Lower leg skin (tissue), 4 donors: ENCODE measurements around the gene PSMD2. TPM values are rescaled to one million over a fixed set of nuclear protein-coding genes. Genes with fewer than 3 reads are reported as not detected.

Source experiments
- DNase-seq, 2 donors: peaks; one replicate each; pipeline ENCODE4 v3.0.0-alpha.2; 2019; ENCODE audit warnings: low spot score in 2 of 2
- H3K4me3 ChIP-seq: fragments of 200-600 bp; sonication (generic); 2 replicates; pipeline ENCODE4 v1.5.1; 2017; ENCODE audit warnings: mild to moderate bottlenecking, low read depth; ENCODE audit not compliant: poor library complexity, severe bottlenecking
- POLR2A ChIP-seq, 2 donors: fragments of 450-650 bp; IDR thresholded peaks; one replicate each; pipeline ENCODE4 v1.6.1; 2016 to 2017; ENCODE audit warnings: antibody characterized with exemption in 2 of 2, mild to moderate bottlenecking in 1 of 2, moderate library complexity in 1 of 2
- WGBS, 2 donors: methylation state at CpG; one replicate each; pipeline ENCODE4 v1.1.5; 2018; 5-methylcytosine and 5-hydroxymethylcytosine counted together
- intact Hi-C: fragments of 100-400 bp; cut with DNase I; formaldehyde crosslinking; loops from one replicate; pipeline ENCODE4 v1.15.0; 2023; ENCODE audit warnings: low total_unique reads
- total RNA-seq, 4 donors: library from RNA; depleted of rRNA; stranded (reverse); fragments of >200 nt; gene quantifications; one replicate each; pipeline ENCODE4 v1.1.0, GENCODE V29; 2016
- TF ChIP-seq, protein P1 (sequence below), 3 donors: fragments of 450-650 bp; IDR thresholded peaks; one replicate each; pipeline ENCODE4 v1.5.1; 2016; ENCODE audit warnings: antibody characterized with exemption in 3 of 3, mild to moderate bottlenecking in 3 of 3, moderate library complexity in 2 of 3

The PSMD2 gene
- total RNA-seq, 4 donors from 2014 or later, result 194 to 263 (median 211) TPM

DNA sequence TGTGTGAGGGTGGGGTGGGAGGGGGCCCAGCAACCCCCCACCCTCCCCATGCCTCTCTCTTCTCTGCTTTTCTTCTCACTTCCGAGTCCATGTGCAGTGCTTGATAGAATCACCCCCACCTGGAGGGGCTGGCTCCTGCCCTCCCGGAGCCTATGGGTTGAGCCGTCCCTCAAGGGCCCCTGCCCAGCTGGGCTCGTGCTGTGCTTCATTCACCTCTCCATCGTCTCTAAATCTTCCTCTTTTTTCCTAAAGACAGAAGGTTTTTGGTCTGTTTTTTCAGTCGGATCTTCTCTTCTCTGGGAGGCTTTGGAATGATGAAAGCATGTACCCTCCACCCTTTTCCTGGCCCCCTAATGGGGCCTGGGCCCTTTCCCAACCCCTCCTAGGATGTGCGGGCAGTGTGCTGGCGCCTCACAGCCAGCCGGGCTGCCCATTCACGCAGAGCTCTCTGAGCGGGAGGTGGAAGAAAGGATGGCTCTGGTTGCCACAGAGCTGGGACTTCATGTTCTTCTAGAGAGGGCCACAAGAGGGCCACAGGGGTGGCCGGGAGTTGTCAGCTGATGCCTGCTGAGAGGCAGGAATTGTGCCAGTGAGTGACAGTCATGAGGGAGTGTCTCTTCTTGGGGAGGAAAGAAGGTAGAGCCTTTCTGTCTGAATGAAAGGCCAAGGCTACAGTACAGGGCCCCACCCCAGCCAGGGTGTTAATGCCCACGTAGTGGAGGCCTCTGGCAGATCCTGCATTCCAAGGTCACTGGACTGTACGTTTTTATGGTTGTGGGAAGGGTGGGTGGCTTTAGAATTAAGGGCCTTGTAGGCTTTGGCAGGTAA is 46.5 kb downstream of the PSMD2 start:
- intact Hi-C loops, result no loop called here
- 38 to 40% methylated on average over 14 of the region's 14 CpGs for WGBS, 2 donors
- DNase-seq, result peak; percentile 83 to 93
- H3K4me3 ChIP-seq, result no peak overlapping the region
- TF ChIP-seq, protein P1, sequence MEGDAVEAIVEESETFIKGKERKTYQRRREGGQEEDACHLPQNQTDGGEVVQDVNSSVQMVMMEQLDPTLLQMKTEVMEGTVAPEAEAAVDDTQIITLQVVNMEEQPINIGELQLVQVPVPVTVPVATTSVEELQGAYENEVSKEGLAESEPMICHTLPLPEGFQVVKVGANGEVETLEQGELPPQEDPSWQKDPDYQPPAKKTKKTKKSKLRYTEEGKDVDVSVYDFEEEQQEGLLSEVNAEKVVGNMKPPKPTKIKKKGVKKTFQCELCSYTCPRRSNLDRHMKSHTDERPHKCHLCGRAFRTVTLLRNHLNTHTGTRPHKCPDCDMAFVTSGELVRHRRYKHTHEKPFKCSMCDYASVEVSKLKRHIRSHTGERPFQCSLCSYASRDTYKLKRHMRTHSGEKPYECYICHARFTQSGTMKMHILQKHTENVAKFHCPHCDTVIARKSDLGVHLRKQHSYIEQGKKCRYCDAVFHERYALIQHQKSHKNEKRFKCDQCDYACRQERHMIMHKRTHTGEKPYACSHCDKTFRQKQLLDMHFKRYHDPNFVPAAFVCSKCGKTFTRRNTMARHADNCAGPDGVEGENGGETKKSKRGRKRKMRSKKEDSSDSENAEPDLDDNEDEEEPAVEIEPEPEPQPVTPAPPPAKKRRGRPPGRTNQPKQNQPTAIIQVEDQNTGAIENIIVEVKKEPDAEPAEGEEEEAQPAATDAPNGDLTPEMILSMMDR (IDR thresholded peaks at IDR 0.05), result no peak

DNA sequence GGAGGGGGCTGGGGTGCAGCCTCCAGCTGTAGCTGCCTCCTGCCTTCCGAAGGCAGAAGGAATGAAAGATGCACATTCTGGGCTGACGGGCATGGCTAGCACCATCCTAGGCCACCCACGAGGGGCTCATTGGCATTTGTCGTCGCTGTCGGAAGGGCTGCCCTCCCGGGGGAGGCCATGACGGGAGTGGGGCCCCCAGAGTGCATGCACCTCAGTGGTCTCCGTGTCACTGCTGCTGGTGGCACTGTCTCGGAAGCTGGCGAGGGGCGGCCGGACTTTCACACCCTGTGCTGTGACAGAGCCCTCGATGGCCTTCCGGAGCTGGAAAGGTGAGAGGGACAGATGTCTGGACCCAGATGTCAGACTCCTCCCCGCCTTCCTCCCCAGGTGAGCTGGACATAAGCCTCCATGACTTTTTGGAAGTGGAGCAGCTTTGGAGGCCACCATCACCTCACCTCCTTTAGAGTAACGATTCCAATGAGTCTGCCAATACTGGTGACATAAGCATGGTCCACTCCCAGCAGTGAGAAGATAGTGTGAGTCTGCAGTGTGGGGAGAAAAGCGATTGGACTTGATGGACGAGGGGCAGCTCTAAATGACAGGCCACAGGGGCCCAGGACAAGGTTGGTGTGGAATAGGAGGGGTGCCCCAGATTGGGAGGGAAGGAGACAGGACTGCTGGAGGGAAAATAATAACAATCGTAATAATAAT is 47.6 kb downstream of the PSMD2 start:
- WGBS, 2 donors, result 91 to 96% methylated on average over 13 to 20 of the region's 20 CpGs
- H3K4me3 ChIP-seq, result no peak overlapping the region
- intact Hi-C loops, result no loop called here
- TF ChIP-seq, protein P1 (IDR thresholded peaks at IDR 0.05), result no peak
- TF ChIP-seq POLR2A (IDR thresholded peaks at IDR 0.05), result no peak
- no peak for DNase-seq

GRCh38 chr3:184347321-184348056 is 48.4 kb downstream of the PSMD2 start:
- H3K4me3 ChIP-seq, result no peak overlapping the region
- TF ChIP-seq, protein P1 (IDR thresholded peaks at IDR 0.05), result no peak
- TF ChIP-seq POLR2A (IDR thresholded peaks at IDR 0.05), result no peak
- intact Hi-C loops, result no loop called here
- DNase-seq, result no peak
- 70 to 73% methylated on average over 12 of the region's 12 CpGs for WGBS, 2 donors

DNA sequence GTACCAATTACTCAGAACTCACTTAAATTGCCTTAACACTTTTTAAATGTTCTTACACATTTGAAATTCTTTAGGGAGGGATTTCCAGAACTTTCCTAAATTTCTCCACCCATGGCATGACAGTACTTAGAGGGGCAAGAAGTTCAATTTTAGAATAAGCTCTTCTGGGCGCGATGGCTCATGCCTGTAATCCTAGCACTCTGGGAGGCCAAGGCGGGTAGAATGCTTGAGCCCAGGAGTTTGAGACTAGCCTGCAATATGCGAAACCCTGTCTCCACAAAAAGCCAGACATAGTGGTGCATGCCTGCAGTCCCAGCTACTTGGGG is 49.0 kb downstream of the PSMD2 start:
- no peak for DNase-seq
- TF ChIP-seq, protein P1 (IDR thresholded peaks at IDR 0.05), result no peak
- TF ChIP-seq POLR2A (IDR thresholded peaks at IDR 0.05), result no peak
- WGBS, 2 donors, result 86 to 89% methylated on average over 4 of the region's 4 CpGs
- intact Hi-C loops, result no loop called here
- no peak overlapping the region for H3K4me3 ChIP-seq

- DNase-seq, result no peak
- TF ChIP-seq POLR2A (IDR thresholded peaks at IDR 0.05), result no peak
- no peak overlapping the region for H3K4me3 ChIP-seq
- intact Hi-C loops, result loop anchor here (10.0 kb wide), 1 partner anchor 45 kb away; no protein-coding TSS in a partner anchor
- 88 to 91% methylated on average over 10 of the region's 10 CpGs for WGBS, 2 donors
These were observed 50.8 kb downstream of the PSMD2 start for GRCh38 chr3:184349563-184350470.
